WTC11 (cell line): ENCODE data around the gene RAET1E. TPM values are rescaled to one million over a fixed set of nuclear protein-coding genes. Genes with fewer than 3 reads are reported as not detected.

Experiments used
- ATAC-seq: fragments of 200-7000 bp; cut with Tn5 transposase; 2 replicates; pipeline ENCODE4 v1.10.0; 2021; ENCODE audit warnings: mild to moderate bottlenecking, moderate library complexity
- CTCF ChIA-PET: fragments of 300-600 bp; sonication (Branson Sonifier 250); formaldehyde crosslinking; loops from one replicate; lab custom pipeline; 2021; ENCODE audit warnings: antibody characterized with exemption; lab: Charles Lee
- POLR2A ChIA-PET: fragments of 350-600 bp; sonication (Branson Sonifier 250); formaldehyde crosslinking; loops from one replicate; lab custom pipeline; 2021; ENCODE audit warnings: antibody characterized with exemption; lab: Charles Lee
- DNase-seq: peaks from one replicate; pipeline ENCODE4 v3.0.0; 2021; ENCODE audit warnings: low spot score
- H3K27ac Mint-ChIP-seq: 2 replicates; pipeline ENCODE4 v1.8.0; 2021; ENCODE audit warnings: mixed read lengths
- H3K27me3 Mint-ChIP-seq: 2 replicates; pipeline ENCODE4 v1.8.0; 2021; ENCODE audit warnings: low read depth, mild to moderate bottlenecking, moderate library complexity, mixed read lengths
- H3K36me3 Mint-ChIP-seq: 2 replicates; pipeline ENCODE4 v1.8.0; 2021; ENCODE audit warnings: mixed read lengths
- H3K4me1 Mint-ChIP-seq: 2 replicates; pipeline ENCODE4 v1.8.0; 2022; ENCODE audit warnings: mixed read lengths
- H3K4me3 Mint-ChIP-seq: 2 replicates; pipeline ENCODE4 v1.8.0; 2021; ENCODE audit warnings: mild to moderate bottlenecking, moderate library complexity, mixed read lengths
- H3K9me3 Mint-ChIP-seq: 2 replicates; pipeline ENCODE4 v1.8.0; 2021; ENCODE audit warnings: mixed read lengths
- ATF2 ChIP-seq: sonication (generic); formaldehyde crosslinking; IDR thresholded peaks from 2 replicates; pipeline ENCODE4 v1.8.1; 2022; ENCODE audit warnings: low read depth, missing genetic modification reagents, borderline replicate concordance
- CREB1 ChIP-seq: sonication (generic); formaldehyde crosslinking; IDR thresholded peaks from 2 replicates; pipeline ENCODE4 v1.8.0; 2023; ENCODE audit warnings: mild to moderate bottlenecking, missing genetic modification reagents
- ESRRA ChIP-seq: sonication (generic); formaldehyde crosslinking; IDR thresholded peaks from 2 replicates; pipeline ENCODE4 v1.8.1; 2022; ENCODE audit warnings: mild to moderate bottlenecking, missing genetic modification reagents, borderline replicate concordance
- GRHL2 ChIP-seq: fragments of 250-450 bp; sonication (Bioruptor Pico); IDR thresholded peaks from 2 replicates; pipeline ENCODE4 v1.8.0; 2022; ENCODE audit warnings: mild to moderate bottlenecking, moderate library complexity; ENCODE audit not compliant: insufficient replicate concordance, severe bottlenecking
- GTF2I ChIP-seq: fragments of 250-450 bp; sonication (Bioruptor Pico); conservative IDR thresholded peaks from 2 replicates; pipeline ENCODE4 v1.4.0; 2021; ENCODE audit warnings: mild to moderate bottlenecking
- HMGA2 ChIP-seq: fragments of 250-450 bp; sonication (Bioruptor Pico); IDR thresholded peaks from 2 replicates; pipeline ENCODE4 v1.4.0; 2021; ENCODE audit warnings: mild to moderate bottlenecking, moderate library complexity
- IRF1 ChIP-seq: sonication (generic); formaldehyde crosslinking; IDR thresholded peaks from 2 replicates; pipeline ENCODE4 v1.8.0; 2023; ENCODE audit warnings: missing genetic modification reagents
- KAT7 ChIP-seq: sonication (generic); formaldehyde crosslinking; IDR thresholded peaks from 2 replicates; pipeline ENCODE4 v1.8.1; 2023; ENCODE audit warnings: missing genetic modification reagents, mild to moderate bottlenecking, borderline replicate concordance
- MXD4 ChIP-seq: fragments of 250-450 bp; sonication (Bioruptor Pico); IDR thresholded peaks from 2 replicates; pipeline ENCODE4 v1.8.0; 2021; ENCODE audit warnings: mild to moderate bottlenecking, moderate library complexity, borderline replicate concordance
- NFATC4 ChIP-seq: fragments of 250-450 bp; sonication (Bioruptor Pico); IDR thresholded peaks from 2 replicates; pipeline ENCODE4 v1.9.0; 2021; ENCODE audit warnings: mild to moderate bottlenecking
- NFE2L1 ChIP-seq: sonication (generic); formaldehyde crosslinking; IDR thresholded peaks from 2 replicates; pipeline ENCODE4 v1.8.1; 2023; ENCODE audit warnings: missing genetic modification reagents
- NFYB ChIP-seq: sonication (generic); formaldehyde crosslinking; conservative IDR thresholded peaks from 2 replicates; pipeline ENCODE4 v1.8.0; 2022; ENCODE audit warnings: low read depth, missing genetic modification reagents
- NR2C2 ChIP-seq: sonication (generic); formaldehyde crosslinking; IDR thresholded peaks from 2 replicates; pipeline ENCODE4 v1.8.0; 2022; ENCODE audit warnings: mild to moderate bottlenecking, missing genetic modification reagents
- SMAD4 ChIP-seq: sonication (generic); formaldehyde crosslinking; IDR thresholded peaks from 2 replicates; pipeline ENCODE4 v1.8.0; 2022; ENCODE audit warnings: mild to moderate bottlenecking, missing genetic modification reagents
- SP1 ChIP-seq: sonication (generic); formaldehyde crosslinking; conservative IDR thresholded peaks from 2 replicates; pipeline ENCODE4 v1.8.1; 2022; ENCODE audit warnings: missing genetic modification reagents
- ZNF121 ChIP-seq: sonication (generic); formaldehyde crosslinking; IDR thresholded peaks from 2 replicates; pipeline ENCODE4 v1.8.0; 2023; ENCODE audit warnings: missing genetic modification reagents
- ZNF219 ChIP-seq: sonication (generic); formaldehyde crosslinking; IDR thresholded peaks from 2 replicates; pipeline ENCODE4 v1.8.0; 2023; ENCODE audit warnings: missing genetic modification reagents, mild to moderate bottlenecking, borderline replicate concordance
- ZNF263 ChIP-seq: sonication (generic); formaldehyde crosslinking; IDR thresholded peaks from 2 replicates; pipeline ENCODE4 v1.8.1; 2022; ENCODE audit warnings: low read depth, mild to moderate bottlenecking, moderate library complexity, missing genetic modification reagents
- ZNF317 ChIP-seq: sonication (generic); formaldehyde crosslinking; IDR thresholded peaks from 2 replicates; pipeline ENCODE4 v1.8.1; 2023; ENCODE audit warnings: low read depth, mild to moderate bottlenecking, moderate library complexity, missing genetic modification reagents, borderline replicate concordance
- ZSCAN18 ChIP-seq: fragments of 250-450 bp; sonication (Bioruptor Pico); IDR thresholded peaks from 2 replicates; pipeline ENCODE4 v2.1.2; 2022; ENCODE audit warnings: mild to moderate bottlenecking, moderate library complexity
- total RNA-seq: library from RNA; stranded (reverse); gene quantifications from 3 replicates; pipeline ENCODE4 v1.2.3, GENCODE V29; 2021
- TF ChIP-seq, protein P1 (sequence below): fragments of 250-450 bp; sonication (Bioruptor Pico); conservative IDR thresholded peaks from 2 replicates; pipeline ENCODE4 v1.9.0; 2021; ENCODE audit warnings: mild to moderate bottlenecking
- TF ChIP-seq, protein P2 (sequence below): sonication (generic); formaldehyde crosslinking; IDR thresholded peaks from 2 replicates; pipeline ENCODE4 v1.8.1; 2022; ENCODE audit warnings: low read depth, mild to moderate bottlenecking, moderate library complexity, missing genetic modification reagents, borderline replicate concordance
- TF ChIP-seq, protein P3 (sequence below): sonication (generic); formaldehyde crosslinking; IDR thresholded peaks from 2 replicates; pipeline ENCODE4 v1.8.1; 2023; ENCODE audit warnings: mild to moderate bottlenecking, missing genetic modification reagents, moderate library complexity

The RAET1E gene
- total RNA-seq, 1 experiment from 2014 or later = not detected

- no peak for TF ChIP-seq CREB1 (CRISPR knock-in tag)
- TF ChIP-seq ZNF263 = no peak
- TF ChIP-seq NFATC4 (CRISPR knock-in tag) = no peak
- no peak for TF ChIP-seq KAT7
- no peak for TF ChIP-seq ZNF317 (CRISPR knock-in tag)
- TF ChIP-seq NR2C2 = no peak
- no peak for TF ChIP-seq NFE2L1
- TF ChIP-seq HMGA2 (CRISPR knock-in tag) = no peak
- no peak for TF ChIP-seq MXD4 (CRISPR knock-in tag)
These were observed 20.4 kb upstream of the RAET1E start (continued) for GRCh38 chr6:149918151-149918905.

DNA sequence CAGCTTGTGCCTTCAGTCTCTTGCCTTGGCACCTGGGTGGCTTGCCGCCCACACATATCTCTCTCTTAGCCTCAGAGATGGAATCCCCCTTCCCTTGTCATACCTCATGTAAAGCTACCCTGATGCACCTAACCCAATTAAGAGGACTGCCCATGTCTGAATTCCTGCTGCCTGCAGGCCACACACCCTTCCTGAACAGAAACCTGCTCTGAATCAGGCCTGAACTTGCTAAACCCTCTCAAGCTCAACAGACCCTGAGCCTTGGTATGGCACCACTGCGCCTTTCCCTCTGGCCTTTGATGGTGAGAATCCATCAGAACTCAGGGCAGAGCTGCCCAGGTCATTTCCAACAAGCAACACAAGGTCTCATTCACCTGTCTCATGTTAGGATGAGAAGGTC lies 19.8 kb upstream of the RAET1E start:
- ChIA-PET CTCF (interaction anchor here (0.6 to 1.5 kb wide), 5 partner anchors 51 to 145 kb away, joined by 3 to 14 read pairs (median 3); no protein-coding TSS in a partner anchor), POLR2A (no interaction called here)
- Mint-ChIP-seq H3K27me3 (peaks cover 65% of the 10 kb centered on the region), H3K27ac (no peak overlapping the region), H3K4me1 (peaks cover 5% of the 10 kb centered on the region), H3K4me3 (no peak overlapping the region), H3K9me3 (no peaks in the 10 kb centered on the region), H3K36me3 (no peaks in the 10 kb centered on the region)
- no peak for TF ChIP-seq NFYB (CRISPR knock-in tag)
- TF ChIP-seq ESRRA (CRISPR knock-in tag) = no peak
- TF ChIP-seq ZNF121 (CRISPR knock-in tag) = no peak
- no peak for TF ChIP-seq GTF2I
- no peak for TF ChIP-seq ZNF317 (CRISPR knock-in tag)
- no peak for TF ChIP-seq ZSCAN18 (CRISPR knock-in tag)
- TF ChIP-seq IRF1 (CRISPR knock-in tag) = no peak
- TF ChIP-seq, protein P1, sequence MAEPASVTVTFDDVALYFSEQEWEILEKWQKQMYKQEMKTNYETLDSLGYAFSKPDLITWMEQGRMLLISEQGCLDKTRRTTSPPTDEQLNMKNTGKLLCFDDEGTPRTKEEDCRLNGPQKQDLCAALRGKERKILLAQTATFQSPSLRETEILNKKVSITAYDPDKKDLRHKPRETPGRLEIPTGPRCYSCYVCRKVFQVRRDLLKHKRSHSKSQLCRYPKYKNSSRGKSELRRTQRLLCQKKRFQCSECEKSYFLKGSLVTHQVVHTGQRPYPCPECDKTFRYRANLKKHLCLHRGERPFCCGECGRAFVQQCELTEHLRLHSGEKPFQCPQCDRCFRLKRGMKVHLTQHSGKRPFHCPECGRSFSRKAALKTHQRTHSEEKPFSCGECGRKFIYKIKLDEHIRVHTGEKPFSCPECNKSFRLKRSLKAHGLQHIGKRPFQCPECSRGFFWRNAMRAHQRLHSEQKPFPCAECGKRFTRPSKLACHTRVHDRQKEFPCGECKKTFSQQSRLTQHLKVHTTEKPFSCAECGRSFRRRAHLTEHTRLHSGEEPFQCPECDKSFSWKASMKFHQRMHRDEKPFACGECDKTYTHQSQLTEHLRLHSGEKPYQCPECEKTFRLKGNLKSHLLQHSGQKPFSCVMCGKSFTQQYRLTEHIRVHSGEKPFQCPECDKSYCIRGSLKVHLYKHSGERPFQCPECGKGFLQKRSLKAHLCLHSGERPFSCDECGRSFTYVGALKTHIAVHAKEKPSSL (CRISPR knock-in tag) = no peak
- TF ChIP-seq NFATC4 (CRISPR knock-in tag) = no peak
- no peak for TF ChIP-seq ATF2 (CRISPR knock-in tag)
- no peak for TF ChIP-seq HMGA2 (CRISPR knock-in tag)
- TF ChIP-seq, protein P2, sequence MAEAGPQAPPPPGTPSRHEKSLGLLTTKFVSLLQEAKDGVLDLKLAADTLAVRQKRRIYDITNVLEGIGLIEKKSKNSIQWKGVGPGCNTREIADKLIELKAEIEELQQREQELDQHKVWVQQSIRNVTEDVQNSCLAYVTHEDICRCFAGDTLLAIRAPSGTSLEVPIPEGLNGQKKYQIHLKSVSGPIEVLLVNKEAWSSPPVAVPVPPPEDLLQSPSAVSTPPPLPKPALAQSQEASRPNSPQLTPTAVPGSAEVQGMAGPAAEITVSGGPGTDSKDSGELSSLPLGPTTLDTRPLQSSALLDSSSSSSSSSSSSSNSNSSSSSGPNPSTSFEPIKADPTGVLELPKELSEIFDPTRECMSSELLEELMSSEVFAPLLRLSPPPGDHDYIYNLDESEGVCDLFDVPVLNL (CRISPR knock-in tag) = no peak
- TF ChIP-seq GRHL2 = no peak
- TF ChIP-seq, protein P3, sequence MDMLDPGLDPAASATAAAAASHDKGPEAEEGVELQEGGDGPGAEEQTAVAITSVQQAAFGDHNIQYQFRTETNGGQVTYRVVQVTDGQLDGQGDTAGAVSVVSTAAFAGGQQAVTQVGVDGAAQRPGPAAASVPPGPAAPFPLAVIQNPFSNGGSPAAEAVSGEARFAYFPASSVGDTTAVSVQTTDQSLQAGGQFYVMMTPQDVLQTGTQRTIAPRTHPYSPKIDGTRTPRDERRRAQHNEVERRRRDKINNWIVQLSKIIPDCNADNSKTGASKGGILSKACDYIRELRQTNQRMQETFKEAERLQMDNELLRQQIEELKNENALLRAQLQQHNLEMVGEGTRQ (CRISPR knock-in tag) = no peak
- no peak for TF ChIP-seq NFE2L1
- no peak for TF ChIP-seq ZNF219 (CRISPR knock-in tag)
- no peak for TF ChIP-seq SP1 (CRISPR knock-in tag)
- TF ChIP-seq SMAD4 (CRISPR knock-in tag) = no peak
- no peak for ATAC-seq
- DNase-seq = no peak
